Lower lobe of right lung (tissue), 2 donors: ENCODE measurements around the gene NEIL1. TPM values are rescaled to one million over a fixed set of nuclear protein-coding genes. Genes with fewer than 3 reads are reported as not detected.
"Not testable (repeated sequence)": the region's sequence is repeated elsewhere in the genome, so short reads cannot be mapped to it uniquely, and the experiment has no call there.

Experiments used
- ATAC-seq, 2 donors: fragments of 200-7000 bp; cut with Tn5 transposase; one replicate each; pipeline ENCODE4 v1.9.1; 2020 to 2022; ENCODE audit warnings: mild to moderate bottlenecking in 2 of 2, moderate library complexity in 2 of 2
- DNase-seq: peaks from one replicate; pipeline ENCODE4 v3.0.0-alpha.2; 2020
- H3K27ac ChIP-seq: fragments of 200-600 bp; one replicate; pipeline ENCODE4 v1.8.0; 2022
- H3K27me3 ChIP-seq: fragments of 200-600 bp; one replicate; pipeline ENCODE4 v1.8.0; 2022; ENCODE audit warnings: low read depth
- H3K36me3 ChIP-seq: fragments of 200-600 bp; one replicate; pipeline ENCODE4 v1.8.0; 2022; ENCODE audit warnings: mild to moderate bottlenecking
- H3K4me1 ChIP-seq: fragments of 200-600 bp; one replicate; pipeline ENCODE4 v1.8.0; 2022
- H3K4me3 ChIP-seq: fragments of 200-600 bp; one replicate; pipeline ENCODE4 v1.8.0; 2022; ENCODE audit warnings: mild to moderate bottlenecking
- H3K9me3 ChIP-seq: fragments of 200-600 bp; one replicate; pipeline ENCODE4 v1.8.0; 2022
- CTCF ChIP-seq: fragments of 200-600 bp; IDR thresholded peaks from one replicate; pipeline ENCODE4 v1.8.0; 2022; ENCODE audit warnings: antibody characterized with exemption, mild to moderate bottlenecking
- intact Hi-C: fragments of 100-400 bp; cut with DNase I; formaldehyde crosslinking; loops from one replicate; pipeline ENCODE4 v1.11.0; 2022
- long read RNA-seq: library from polyadenylated mRNA; unstranded; transcript quantifications from one replicate; pipeline ENCODE4 v2.0.0, GENCODE V29; 2021
- total RNA-seq: library from RNA; stranded (reverse); fragmentation: NEBNext Ultra II Directional; extraction: Animal tissue kit (Norgen Biotek cat#: 25700); gene quantifications from one replicate; pipeline ENCODE4 v1.2.1, GENCODE V29; 2021
- donor health status: DM: no; HTN: yes; CAD: no; lungs with severe emphysema.

NEIL1 gene, protein sequence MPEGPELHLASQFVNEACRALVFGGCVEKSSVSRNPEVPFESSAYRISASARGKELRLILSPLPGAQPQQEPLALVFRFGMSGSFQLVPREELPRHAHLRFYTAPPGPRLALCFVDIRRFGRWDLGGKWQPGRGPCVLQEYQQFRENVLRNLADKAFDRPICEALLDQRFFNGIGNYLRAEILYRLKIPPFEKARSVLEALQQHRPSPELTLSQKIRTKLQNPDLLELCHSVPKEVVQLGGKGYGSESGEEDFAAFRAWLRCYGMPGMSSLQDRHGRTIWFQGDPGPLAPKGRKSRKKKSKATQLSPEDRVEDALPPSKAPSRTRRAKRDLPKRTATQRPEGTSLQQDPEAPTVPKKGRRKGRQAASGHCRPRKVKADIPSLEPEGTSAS
- total RNA-seq = 43.7 TPM
- long read RNA-seq, partial matches to known transcripts = 14 of 47 reads
- long read RNA-seq, other reads (novel, unspliced or antisense) = 28 of 47 reads

DNA sequence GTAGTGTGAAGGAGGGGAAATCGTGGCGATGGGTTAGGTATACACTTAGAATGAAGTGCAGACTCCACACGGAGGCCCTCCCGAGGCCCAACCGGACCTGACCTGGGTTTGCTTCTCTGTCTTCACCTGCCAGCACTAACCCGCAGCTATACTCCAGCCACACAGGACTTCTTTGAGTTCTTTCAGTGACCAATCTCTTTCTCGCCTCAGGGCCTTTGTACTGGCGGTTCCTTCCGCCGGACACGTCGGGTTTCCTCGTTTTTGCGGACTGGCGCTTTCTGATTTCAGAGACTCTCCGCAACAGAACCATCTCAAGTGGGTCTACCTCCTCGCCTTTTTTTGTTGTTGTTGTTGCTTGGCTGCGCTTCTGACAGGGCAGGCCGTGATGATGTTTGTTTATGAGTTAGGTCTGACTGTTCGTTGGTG lies at the start of gene NEIL1:
Gene NEIL1, plus strand, starts transcription at position 244 of the 426 bp plus-strand sequence. CDS start 1,867 bp downstream, outside the sequence.
- H3K4me1 ChIP-seq = peaks cover 28% of the 10 kb centered on the region
- TF ChIP-seq CTCF = no peak
- peak within 1 kb of the TSS; percentile 81 for H3K27ac ChIP-seq
- peak within 1 kb of the TSS; percentile 90 for H3K4me3 ChIP-seq
- peak; percentile 1 to 16 for ATAC-seq
- H3K36me3 ChIP-seq = no peaks in the 10 kb centered on the region
- intact Hi-C loops = no loop called here
- no peaks in the 10 kb centered on the region for H3K9me3 ChIP-seq
- DNase-seq = no peak
- H3K27me3 ChIP-seq = no peaks in the 10 kb centered on the region

GRCh38 chr15:75298541-75299310 lies 48.1 kb upstream of the NEIL1 start:
- H3K27me3 ChIP-seq, DNase-seq, H3K36me3 ChIP-seq, H3K9me3 ChIP-seq, intact Hi-C loops, H3K27ac ChIP-seq, H3K4me1 ChIP-seq, H3K4me3 ChIP-seq: not testable (repeated sequence)
- peak; percentile 92 to 96 for ATAC-seq

- intact Hi-C loops, H3K27me3 ChIP-seq, H3K36me3 ChIP-seq, H3K27ac ChIP-seq, H3K4me1 ChIP-seq, H3K4me3 ChIP-seq, H3K9me3 ChIP-seq: not testable (repeated sequence)
- ATAC-seq = peak; percentile 96 to 97
- peak; percentile 72 for DNase-seq
- peak; percentile 63 for TF ChIP-seq CTCF
Measured at GRCh38 chr15:75299311-75299688, 47.5 kb upstream of the NEIL1 start.

GRCh38 chr15:75300026-75300425 lies 46.8 kb upstream of the NEIL1 start:
- H3K4me3 ChIP-seq, intact Hi-C loops, H3K9me3 ChIP-seq, ATAC-seq, H3K36me3 ChIP-seq, H3K27ac ChIP-seq, DNase-seq, H3K27me3 ChIP-seq, H3K4me1 ChIP-seq: not testable (repeated sequence)

- Histone ChIP-seq H3K4me1 (no peaks in the 10 kb centered on the region), H3K27ac (no peak overlapping the region), H3K9me3 (no peaks in the 10 kb centered on the region), H3K27me3 (peaks cover 5% of the 10 kb centered on the region), H3K36me3 (no peaks in the 10 kb centered on the region), H3K4me3 (no peak overlapping the region)
- no peak for TF ChIP-seq CTCF
- ATAC-seq = no peak
- intact Hi-C loops = no loop called here
- no peak for DNase-seq
Measured at GRCh38 chr15:75302318-75302717, 44.5 kb upstream of the NEIL1 start.

GRCh38 chr15:75302753-75303152 lies 44.1 kb upstream of the NEIL1 start:
- H3K36me3 ChIP-seq, H3K4me3 ChIP-seq, ATAC-seq, H3K4me1 ChIP-seq, H3K27me3 ChIP-seq, intact Hi-C loops, H3K9me3 ChIP-seq, H3K27ac ChIP-seq, DNase-seq: not testable (repeated sequence)

- intact Hi-C loops = no loop called here
- DNase-seq = no peak
Measured at GRCh38 chr15:75306188-75306587, 40.7 kb upstream of the NEIL1 start.

More at GRCh38 chr15:75306188-75306587, 40.7 kb upstream of the NEIL1 start:
- Histone ChIP-seq H3K4me1 (no peaks in the 10 kb centered on the region), H3K9me3 (no peaks in the 10 kb centered on the region), H3K36me3 (no peaks in the 10 kb centered on the region), H3K27me3 (peaks cover 10% of the 10 kb centered on the region), H3K27ac (no peak overlapping the region), H3K4me3 (no peak overlapping the region)
- no peak for ATAC-seq
- TF ChIP-seq CTCF = no peak
